RPMI7951 (cell line): ENCODE results near the gene TIGIT. TPM values are rescaled to one million over a fixed set of nuclear protein-coding genes. Genes with fewer than 3 reads are reported as not detected.

ENCODE experiments used
- DNase-seq: peaks from one replicate; pipeline ENCODE4 v3.0.0-alpha.2; 2012; ENCODE audit warnings: low read depth
- total RNA-seq: library from RNA; depleted of rRNA; stranded (reverse); fragments of >200 nt; shearing (Covaris generic); gene quantifications from 2 replicates; pipeline ENCODE4 v1.2.3, GENCODE V29; 2014; rRNA removed

TIGIT gene
- total RNA-seq, 1 experiment from 2014 or later, result not detected

DNA sequence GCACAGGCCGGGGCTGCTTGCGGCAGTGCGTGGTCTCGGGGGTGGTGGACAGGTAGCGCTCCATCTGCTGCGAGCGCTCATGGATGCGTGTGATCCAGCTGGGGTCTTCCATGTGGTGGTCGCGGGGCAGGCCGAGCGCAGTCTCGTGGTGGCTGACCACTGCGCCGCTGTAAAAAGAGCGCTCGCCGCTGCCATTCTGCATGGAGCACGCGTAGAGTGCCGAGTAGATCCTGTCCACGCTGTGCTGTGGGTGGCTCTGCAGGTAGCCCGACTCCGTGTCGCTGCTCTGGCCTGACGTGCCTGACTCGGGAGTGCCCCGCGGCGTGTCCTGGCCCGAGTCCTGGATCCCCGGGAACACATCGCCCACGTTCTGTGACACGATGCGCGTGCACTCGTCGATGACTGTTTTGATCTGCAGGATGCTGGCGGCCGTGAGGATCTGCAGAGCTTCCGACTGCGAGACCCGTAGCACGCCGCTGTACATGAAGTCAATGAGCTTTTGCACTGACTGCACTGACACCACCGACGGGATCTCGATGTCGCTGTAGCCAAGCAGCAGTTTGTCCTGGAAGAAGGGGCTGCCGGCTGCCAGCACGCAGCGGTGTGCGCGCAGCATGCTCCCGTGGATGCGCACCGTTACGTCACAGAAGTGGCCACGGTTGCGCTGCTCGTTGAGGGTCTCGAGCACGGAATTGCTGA, 57.4 kb downstream of the TIGIT start:
- DNase-seq, result no peak

GRCh38 chr3:114351822-114352145, 58.0 kb downstream of the TIGIT start:
- DNase-seq, result no peak

DNA sequence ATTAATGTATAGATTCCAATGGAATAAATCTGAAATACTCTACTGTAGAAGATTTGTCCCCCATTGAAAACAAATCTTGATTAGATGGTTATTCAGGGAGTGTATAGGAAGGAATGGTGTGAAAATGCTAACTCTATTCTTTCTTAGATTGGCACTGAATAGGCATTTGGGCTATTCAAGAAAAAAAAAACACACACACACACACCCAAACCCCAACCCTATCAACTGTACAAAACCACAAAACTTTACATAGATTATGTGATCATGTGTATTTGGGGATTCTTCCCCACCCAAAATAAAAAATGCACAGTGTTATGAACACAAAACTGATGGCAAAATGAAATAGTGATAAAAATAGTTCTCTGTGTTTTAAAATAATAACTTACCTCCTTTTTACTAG, 61.8 kb downstream of the TIGIT start:
- no peak for DNase-seq

DNA sequence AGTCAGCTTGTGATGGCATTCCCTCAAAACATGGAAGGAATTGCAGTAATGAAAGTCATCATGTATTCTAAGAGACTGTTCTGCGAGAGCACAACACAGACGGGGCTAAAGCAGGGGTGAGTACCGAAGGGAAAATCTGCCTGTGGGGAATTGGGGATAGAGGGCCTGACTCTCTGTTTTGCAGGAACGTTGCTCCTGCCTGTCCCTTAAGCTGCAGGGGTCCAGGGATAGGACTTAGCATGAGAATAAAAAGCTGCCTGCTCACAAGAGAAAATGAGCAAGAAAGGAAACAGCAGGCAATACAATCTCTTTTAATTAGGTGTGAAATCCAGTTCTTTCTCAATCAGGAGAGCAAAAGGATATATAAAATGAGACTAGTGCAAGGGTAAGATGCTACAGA, 62.2 kb downstream of the TIGIT start:
- DNase-seq, result no peak

GRCh38 chr3:114356525-114356924, 62.7 kb downstream of the TIGIT start:
- no peak for DNase-seq

Other genes with a start within 250 kb of the TIGIT start
- 0.96 and 1.6 TPM in 2 replicates for gene CCDC191, start 237.5 kb upstream of the TIGIT start, total RNA-seq
- gene QTRT2, start 237.3 kb upstream of the TIGIT start, total RNA-seq, result 17.7 and 20.4 TPM in 2 replicates
- not detected in 2 replicates for gene DRD3, start 115.0 kb upstream of the TIGIT start, total RNA-seq
- gene ZNF80, start 56.5 kb upstream of the TIGIT start, total RNA-seq, result not detected in 2 replicates